GM18502 (cell line): ENCODE measurements around the gene MAGI2.

Experiments used
- ATAC-seq: cut with Tn5 transposase; IDR thresholded peaks from one replicate; pipeline ENCODE4 v1.9.1; 2021; ENCODE audit warnings: mild to moderate bottlenecking; ENCODE audit not compliant: unreplicated experiment, poor library complexity

The MAGI2 gene

DNA sequence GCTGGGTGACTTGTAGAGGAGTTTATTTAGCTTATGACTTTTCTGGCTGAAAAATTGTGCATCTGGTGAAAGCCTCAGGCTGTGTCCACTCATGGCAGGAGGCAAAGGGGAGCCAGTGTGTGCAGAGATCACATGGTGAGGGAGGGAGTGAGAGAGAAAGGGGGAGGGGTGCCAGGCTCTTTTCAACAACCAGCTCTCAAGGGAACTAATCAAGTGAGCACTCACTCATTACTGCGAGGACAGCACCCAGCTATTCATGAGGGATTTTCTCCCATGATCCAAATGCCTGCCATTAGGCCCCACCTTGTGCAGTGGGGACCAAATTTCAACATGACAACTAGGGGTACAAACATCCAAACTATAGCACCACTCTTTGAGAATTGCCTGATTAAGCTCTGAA is 590.2 kb downstream of the MAGI2 start:
- no peak for ATAC-seq

DNA sequence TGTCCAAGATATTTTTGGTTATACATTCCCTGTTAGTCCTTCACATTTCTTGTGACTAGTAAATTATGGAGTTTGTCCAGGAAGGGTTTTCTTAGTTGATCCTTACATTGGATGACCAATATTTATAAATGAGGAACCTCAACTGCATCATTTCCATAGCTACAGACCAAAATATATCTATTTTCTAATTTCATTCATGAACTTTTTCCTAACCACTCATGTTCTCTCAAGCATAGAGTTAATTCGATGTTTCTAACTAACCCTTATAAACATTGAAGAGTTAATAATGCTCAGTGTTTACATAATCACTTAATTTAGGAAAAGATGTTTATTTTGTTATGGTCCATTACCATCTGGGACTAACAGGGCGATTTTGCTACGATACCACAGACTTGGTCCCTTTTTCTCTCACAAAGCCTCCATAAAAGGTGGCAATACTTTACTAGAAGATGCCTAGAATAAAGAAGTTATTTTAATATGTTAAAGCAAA is 591.0 kb downstream of the MAGI2 start:
- ATAC-seq, result no peak

DNA sequence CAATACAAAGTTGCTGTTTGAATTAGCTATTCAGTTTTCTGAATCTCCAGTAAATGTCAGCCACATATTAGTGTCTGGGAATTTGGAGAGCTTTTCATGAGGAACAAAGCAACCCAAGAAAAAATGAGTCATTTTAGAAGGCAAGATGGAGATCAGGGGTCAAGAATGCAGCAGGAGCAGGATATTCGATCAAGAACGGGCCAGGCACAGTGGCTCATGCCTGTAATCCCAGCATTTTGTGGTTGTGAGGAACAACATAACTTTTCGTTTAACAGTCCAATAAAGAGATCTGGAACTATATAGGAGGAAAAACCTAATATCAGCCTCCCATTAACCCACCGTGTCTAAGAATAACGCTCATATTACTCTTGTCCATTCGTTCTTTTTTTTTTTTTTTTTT is 600.5 kb downstream of the MAGI2 start:
- ATAC-seq, result no peak

DNA sequence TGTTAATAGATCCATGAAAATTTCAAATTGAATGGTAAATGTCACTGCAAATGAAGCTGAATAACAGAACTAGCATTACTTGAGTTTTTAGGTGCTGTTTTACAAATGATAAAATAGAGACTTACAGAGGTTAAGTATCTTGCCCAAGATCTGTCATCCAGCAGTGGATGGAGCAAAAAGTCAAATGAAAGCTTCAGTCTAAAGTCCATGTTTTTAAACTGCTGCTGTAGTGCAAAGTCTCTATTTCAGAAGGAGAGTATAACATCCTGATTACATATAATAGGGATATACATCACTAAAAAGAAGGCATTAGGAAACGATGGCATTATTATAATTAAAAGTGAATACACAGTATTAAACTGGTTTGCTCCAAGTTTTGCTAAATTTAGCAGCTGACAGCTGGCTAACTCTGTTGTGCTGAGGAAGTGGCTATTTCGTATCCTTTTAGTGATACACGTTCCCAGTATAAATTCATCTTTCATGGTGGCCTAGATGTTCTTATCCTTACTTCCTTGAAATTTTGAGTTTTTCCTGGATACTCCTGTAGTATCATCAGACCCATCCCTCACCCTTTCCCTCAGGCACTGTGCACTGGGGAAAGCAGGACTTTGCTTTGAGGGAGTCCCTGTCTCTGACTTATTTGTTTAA is 603.2 kb downstream of the MAGI2 start:
- no peak for ATAC-seq

DNA sequence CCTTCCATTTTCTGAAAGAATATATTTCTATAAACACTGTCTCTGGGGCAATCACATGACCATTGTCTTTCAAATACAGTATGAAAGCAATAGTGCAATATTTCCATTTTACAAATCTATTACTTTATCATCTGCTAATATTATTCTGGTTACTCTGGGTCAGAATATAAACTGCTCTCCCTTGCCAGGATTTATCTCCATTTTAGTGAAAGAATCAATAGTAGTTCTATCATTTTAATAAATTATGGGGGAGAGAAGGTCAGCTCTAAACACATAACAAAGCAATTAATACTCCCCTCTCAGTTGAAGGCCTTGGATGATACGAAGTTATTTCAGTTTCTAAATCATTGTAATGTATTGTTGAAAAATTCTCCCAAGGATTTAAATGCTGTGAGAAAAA is 608.3 kb downstream of the MAGI2 start:
- no peak for ATAC-seq

DNA sequence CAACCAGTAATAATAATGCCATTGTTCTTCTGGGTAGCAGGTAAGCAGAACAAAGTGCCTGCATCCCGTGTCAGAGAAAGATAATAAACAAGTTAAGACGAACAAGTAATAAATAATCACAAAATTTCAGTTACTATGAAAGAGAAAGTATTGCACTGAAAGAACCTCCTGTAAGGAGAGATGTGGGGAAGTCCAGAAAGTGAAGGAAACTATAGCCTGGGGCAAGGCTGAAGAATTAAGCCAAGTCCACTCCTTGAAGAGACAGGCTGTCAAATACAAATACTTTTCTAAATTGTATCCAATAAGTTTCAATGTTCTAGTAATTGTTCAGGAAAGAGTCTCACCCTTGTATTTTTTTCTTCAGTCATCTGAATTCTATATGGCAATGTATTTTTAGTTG is 611.4 kb downstream of the MAGI2 start:
- no peak for ATAC-seq

DNA sequence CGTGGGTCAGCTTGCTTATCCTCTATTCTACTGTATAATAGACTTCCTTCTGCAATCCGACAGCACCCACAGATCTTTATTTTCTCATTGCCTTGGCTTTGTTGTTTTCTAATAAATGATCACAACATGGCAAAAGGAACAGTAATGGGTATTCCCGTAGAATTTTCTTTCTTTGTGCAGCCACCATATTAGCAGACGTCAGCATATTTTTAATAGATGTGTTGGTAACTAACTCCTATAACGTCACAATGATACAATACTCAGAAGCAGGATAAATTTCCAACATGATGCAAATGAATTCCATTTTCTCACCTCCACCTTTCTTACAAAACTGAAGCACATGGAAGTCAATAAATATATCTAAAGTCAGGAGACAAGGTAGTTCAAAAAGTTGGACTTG is 617.6 kb downstream of the MAGI2 start:
- ATAC-seq, result no peak

DNA sequence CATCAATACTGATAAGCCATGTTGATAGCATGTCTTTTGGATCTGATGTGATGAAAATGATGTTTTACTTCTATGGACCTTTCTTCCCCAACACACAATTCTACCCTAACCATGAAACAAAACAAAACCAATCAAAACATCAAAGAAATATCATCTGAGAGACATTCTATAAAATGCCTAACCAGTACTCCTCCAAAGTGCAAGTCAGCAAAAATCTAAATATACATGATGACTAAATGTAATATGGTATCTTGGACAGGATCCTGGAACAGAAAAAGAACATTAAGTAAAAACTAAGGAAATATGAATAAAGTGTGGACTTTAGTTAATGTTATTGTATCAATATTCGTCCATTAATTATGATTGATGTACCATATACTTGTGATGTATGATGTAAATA is 625.1 kb downstream of the MAGI2 start:
- ATAC-seq, result no peak

DNA sequence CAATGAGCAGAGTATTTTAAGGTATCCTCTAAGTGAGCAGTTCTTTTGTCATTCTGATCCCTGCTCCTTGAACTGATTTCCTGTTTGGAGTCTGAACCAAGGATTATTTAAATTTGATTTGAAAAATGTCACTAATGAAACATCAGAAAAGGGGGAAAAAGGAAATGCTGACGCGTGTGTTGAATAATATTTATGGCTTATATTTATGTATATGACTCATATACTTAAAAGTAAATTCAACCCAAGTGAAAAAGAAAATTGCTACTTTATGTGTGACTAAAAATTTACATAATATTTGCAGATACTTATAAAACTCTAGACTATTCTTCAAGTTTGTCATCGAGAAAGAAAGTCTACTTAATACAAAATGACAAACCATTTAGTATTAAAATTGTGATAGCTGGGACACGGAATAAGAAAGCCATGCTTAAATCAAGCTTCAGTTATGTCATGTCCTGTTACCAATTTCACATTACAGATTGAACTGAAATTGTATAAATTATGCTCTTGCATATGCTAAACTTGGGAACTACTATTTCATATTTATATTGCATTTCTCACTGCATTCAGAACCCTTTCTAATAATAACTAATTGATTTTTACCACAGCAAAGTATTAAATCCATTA is 649.9 kb downstream of the MAGI2 start:
- no peak for ATAC-seq

DNA sequence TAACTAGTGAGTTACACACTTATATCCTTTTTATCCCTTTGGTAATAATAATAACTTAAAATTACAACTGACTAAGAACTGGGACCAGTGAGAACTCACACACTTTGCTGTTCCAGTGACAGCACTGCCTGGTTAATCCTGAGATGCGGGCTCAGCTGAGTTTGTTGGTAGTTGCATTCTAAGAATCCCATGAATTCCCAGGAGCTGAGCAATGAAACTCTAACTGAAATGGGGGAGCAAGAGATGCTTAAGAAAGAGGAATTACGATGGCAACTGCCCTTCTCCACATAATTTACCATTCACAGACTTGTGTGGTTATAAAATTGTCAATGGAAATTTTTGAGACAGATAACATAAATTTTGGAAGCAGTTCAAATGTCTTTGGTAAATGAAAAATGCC is 659.4 kb downstream of the MAGI2 start:
- no peak for ATAC-seq

DNA sequence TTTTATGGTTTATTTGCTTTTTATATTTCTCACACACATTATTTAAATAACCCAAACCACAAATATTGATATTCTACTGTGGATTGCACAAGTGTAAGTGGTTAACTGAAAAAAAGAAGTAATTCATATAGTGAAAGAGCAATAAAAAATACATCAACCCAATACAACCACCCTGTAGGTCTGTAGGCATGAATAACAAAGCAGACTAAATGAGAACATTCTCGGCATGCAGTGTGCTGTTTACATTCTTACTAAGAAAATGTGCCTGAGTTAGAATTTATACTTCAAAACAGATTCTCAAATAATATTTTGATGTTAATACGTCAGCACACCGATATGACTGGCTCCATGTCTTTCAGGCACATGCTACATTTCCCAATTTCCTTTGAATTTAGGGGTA is 660.8 kb downstream of the MAGI2 start:
- ATAC-seq, result no peak

DNA sequence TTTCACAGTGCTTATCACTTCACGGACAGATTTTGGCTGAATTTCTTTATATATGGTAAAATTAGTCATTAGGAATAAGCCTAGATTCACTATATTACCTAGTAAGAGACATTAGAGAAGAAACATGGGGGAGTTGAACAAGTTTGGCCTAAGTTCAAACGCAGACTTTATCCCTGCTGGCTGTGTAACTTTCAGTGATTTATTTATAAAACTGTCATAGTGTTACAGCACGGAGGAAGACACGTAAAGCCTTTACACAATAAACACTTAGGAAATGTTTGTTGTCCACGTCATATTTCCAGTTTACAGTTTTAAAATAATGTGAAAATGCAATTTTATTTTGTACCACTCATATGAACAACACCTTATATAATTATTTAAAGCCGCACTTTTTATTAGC is 661.5 kb downstream of the MAGI2 start:
- ATAC-seq, result no peak

DNA sequence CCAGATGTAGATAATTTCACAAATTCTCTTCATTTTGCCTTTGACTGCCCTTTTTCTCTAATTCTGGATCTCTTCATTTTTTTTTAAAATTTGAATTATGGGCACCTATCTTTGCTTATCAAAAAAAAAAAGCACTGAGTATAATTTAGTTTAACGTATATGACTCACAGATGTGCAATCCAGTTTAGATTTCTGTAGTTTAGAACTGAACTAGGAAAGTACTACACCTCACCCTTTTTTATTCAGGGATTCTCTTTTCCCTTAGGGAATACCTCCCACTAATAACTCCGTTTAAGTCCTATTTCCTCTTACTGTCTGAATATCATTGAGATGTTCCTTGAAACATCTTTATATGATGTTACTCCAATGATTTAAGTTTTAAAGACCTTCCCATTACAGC is 665.0 kb downstream of the MAGI2 start:
- ATAC-seq, result no peak

DNA sequence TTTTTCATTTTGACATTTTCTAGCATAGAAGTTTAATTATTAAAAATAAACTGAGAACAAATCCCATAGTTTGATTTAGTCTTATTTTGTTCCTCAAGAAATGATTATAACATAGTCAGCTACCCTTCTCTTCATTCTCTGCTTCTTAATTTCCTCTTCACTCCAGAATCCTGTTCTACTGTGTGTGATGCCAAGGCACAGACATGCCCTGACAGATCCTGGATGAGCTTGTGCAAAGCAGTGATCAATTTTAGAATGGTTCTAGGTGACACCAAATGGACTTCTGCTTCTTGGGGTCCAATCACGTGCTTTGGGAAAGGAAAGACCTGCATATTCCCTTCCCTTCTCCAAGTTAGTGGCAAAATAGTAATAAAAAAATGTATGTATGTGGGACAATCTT is 665.6 kb downstream of the MAGI2 start:
- ATAC-seq, result no peak

DNA sequence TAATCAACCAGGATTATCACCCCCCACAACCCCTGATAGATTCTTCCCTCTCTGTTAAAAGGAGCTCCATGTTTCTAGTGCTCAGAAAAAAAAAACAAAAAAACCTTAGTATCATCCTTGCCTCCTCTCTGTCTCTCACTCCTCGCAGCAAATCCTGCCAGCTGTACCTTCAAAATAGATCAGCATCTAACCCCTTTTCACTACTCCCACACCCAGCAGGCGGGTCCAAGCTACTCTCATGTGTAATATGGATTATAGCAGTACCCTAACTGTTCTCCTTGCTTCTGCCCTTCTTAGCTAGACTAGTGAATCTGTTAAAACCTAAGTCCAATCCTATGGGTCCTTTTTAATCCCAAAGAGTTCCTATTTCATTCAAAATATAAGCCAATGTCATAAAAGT is 667.4 kb downstream of the MAGI2 start:
- no peak for ATAC-seq

DNA sequence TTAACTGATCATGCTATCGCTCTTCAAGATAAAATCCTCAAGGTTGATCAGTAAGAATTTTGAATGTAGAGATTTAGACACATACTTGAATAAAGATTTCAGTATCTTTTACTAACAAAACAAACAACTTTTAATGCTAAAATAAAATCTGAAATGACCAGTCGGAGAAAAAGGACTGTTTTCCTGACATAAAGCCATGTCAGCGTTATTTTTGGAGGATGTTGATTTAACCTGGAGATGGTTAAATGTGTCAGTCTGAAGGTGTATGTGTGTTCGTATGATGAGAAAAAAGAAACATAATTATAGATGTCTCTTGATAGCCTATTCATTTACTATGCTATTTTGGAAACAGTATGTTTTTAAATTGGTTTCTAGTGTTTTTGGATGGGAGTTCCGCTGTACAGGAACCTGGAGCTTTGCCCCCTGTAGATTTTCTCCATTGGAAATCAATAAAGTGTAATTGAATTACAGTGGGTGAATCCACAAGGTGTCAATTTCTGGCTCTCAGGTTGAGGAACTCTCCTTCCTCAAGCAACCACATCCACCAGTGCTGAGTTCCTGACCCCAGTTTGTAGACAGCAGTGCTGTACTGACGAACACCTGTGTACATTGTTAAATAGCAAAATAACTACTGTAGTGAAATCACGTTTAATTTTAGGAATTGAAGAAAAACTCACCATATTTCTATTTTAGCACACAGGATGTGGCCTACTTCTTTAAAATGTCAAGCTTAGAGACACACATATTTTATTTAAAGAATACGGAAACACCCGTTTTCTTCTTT is 670.1 kb downstream of the MAGI2 start:
- ATAC-seq, result no peak

DNA sequence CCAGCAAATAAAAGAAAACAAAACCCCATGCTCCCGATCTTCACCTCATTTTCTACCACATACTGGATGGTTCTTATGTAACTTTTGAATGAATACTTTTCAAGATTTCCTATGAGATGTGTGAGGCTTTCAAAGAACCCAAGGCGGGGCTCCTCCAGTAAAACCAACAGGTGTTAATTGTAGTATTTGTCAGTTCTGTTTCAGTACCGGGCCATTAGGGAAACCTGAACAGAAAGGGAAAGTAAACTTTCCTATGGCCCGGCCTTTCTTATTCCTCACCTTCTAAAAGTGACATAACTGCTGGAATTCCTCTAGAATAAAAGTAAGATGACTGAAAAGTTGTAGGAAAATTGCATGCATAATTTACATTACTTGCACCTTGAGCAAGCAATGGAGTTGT is 672.9 kb downstream of the MAGI2 start:
- no peak for ATAC-seq

DNA sequence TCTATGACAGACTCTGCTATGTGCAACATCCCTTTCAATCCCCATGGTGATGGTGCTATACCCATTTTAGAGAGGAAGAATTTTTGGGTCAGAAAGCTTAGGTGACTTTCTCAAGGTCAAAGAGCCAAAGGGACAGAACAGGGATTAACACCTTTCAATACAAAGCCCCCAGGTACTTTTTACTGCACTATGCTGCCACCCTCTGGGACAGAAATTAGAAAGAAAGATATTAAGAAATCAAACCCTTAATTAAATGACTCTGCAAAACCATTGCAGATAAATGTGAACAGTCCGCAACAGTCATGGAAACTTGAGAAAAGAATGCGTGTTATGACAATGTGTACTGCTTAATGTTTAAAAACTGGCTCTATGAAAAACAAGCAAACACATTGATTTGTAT is 673.7 kb downstream of the MAGI2 start:
- no peak for ATAC-seq

DNA sequence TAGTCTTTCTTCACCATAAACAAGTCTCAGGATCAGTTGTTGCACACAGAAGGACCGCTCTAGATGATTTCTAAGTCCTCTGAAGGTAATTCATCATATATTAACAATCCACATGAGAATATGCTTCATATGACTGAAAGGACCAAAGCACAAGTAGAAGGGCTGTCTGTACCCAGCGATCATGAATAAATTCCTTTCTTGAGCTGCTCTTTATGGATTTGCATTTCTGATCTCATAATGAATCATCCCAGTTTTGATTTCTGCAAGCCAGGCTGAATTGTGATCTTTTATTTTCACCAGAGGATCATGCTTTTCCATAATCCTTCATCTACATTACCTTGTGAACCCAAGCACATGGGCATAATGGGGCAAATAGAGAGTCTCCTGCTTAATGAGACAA is 675.6 kb downstream of the MAGI2 start:
- no peak for ATAC-seq

DNA sequence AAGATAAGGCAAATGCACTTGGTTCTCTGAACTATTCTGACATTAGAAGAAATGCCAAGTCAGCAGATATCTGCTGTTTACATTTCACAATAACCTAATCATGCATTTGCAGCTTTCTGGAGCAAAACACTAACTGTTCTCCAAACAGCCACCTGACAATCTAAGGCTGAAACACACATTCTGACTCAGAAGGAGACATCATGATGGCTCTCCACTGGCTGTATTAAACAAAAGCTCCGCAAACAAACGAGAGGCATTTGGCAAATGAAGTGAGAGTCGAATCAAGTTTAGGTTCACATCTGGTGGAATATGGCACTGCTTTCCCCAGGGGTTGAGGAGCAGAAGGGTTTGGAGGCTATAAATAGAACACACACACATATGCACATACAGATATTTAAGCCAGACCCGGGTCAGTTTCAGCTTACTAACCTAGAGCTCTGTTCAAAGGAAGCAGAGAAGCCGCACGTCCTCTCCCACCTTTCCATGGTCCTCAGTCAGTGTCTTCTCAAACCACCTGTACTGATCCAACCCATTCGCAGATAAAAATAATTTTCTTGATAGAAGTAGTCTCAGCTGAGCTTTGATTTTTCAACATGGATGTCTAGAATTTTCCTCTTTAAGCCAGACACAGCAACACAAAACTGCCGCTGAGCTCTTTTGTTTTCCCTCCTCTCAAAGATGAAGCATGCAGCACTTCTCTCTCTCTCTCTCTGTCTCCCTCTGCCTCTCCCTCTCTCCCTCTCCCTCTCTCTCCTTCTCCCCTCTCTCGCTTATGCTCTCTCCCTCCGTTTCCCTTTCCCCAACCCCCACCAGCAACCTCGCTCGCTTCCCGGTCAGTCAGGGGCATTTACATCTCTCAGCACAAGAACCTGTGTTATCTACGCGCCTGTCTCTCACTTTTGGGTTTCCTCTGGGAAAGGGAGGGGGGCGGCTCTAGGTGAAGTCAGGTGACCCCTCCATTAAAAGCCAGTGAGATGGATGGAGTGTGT is 682.8 kb downstream of the MAGI2 start:
- no peak for ATAC-seq
